ENCODE results near the gene YAF2.

Gene YAF2

DNA sequence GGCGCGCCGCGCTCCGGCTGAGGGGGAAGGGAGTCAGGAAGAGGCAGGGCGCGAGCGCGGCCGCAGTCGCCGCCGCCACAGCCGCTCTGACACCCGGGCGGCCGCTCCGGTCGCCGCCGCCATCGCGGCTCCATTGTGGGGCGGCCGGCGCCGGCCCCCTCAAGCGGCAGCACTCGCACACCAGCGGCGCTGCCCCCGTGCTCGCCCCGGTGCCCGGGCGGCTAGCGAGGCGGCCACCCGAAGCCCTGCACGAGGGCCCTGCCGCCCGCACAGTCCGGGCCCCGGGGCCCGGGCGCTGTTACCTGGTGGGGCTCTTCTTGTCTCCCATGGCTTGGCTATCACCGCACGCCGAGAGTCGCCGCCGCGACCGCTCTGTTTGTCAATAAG lies 202 bp downstream of the YAF2 start:
- peak overlapping the region; percentile 75 for H3K9ac ChIP-seq (ENCODE audit: low read length)
- peak overlapping the region; percentile 91 for H3K4me3 ChIP-seq (ENCODE audit: low read depth, low read length, poor library complexity, severe bottlenecking)

DNA sequence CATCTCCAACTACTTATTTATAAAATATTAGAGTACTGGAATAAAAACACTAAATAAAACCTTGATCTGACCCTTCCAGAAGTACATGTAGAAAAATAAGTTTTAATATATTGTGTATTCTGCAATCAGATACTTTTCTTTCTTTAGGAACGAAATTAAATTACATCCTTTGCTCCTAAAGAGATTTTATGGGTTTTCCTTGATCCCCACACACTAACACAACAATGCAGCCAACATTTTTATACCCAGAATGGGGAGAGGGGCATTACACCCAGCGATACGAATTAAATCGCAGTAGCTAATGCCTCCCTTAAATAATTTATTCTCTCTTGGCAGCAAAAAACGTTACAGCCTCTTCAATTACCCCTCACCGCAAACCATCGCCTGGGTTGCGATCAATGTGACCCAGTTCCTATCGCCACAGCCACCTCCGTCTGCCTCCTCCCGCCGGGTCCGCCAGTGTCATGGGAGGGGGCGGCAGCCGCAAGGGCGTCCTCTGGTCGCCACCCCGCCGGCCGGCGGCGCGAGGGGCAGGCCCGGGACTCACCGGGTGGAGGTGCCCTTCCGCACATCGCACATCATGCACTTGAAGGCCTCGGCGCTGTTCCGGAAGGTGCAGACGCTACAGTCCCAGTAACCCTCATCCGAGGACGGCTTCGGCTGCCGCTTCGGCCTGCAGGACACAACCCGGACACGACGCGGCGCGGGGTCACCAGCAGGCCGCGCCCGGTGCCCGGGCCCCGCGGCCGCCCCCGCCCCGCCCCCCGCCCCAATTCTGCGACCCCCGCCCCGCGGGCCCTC lies 796 bp downstream of the YAF2 start:
- no peaks in the 10 kb centered on the region for H3K9me2 ChIP-seq (ENCODE audit: low read depth, low read length)
- H3K4me1 ChIP-seq (ENCODE audit: insufficient read depth, low read length, severe bottlenecking): peaks cover 37% of the 10 kb centered on the region
- peak overlapping the region; percentile 88 for H3K4me2 ChIP-seq (ENCODE audit: low read length)
- peaks cover 30% of the 10 kb centered on the region for H3K36me3 ChIP-seq (ENCODE audit: insufficient read depth, low read length)
- H3K4me3 ChIP-seq (ENCODE audit: low read depth, low read length, poor library complexity, severe bottlenecking): peak overlapping the region; percentile 91
- H3K9ac ChIP-seq (ENCODE audit: low read length): peak overlapping the region; percentile 80
- no peaks in the 10 kb centered on the region for H4K20me1 ChIP-seq (ENCODE audit: insufficient read depth, low read length)
- TF ChIP-seq, protein P1, sequence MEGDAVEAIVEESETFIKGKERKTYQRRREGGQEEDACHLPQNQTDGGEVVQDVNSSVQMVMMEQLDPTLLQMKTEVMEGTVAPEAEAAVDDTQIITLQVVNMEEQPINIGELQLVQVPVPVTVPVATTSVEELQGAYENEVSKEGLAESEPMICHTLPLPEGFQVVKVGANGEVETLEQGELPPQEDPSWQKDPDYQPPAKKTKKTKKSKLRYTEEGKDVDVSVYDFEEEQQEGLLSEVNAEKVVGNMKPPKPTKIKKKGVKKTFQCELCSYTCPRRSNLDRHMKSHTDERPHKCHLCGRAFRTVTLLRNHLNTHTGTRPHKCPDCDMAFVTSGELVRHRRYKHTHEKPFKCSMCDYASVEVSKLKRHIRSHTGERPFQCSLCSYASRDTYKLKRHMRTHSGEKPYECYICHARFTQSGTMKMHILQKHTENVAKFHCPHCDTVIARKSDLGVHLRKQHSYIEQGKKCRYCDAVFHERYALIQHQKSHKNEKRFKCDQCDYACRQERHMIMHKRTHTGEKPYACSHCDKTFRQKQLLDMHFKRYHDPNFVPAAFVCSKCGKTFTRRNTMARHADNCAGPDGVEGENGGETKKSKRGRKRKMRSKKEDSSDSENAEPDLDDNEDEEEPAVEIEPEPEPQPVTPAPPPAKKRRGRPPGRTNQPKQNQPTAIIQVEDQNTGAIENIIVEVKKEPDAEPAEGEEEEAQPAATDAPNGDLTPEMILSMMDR (IDR thresholded peaks at IDR 0.05; ENCODE audit: low read length): peak; percentile 53; the same call in 1 of the 2 replicates
- no peak for TF ChIP-seq EZH2 (IDR thresholded peaks at IDR 0.05; ENCODE audit: borderline replicate concordance, low read length)
- no peaks in the 10 kb centered on the region for H3K27me3 ChIP-seq (ENCODE audit: insufficient read depth, low read length)
- 0 out of 2 replicates have a peak, but pooled peaks cover 3% of the 10 kb centered on the region for H3F3A ChIP-seq (ENCODE audit: insufficient read depth, low read length)
- H2AFZ ChIP-seq (ENCODE audit: low read length): no peak overlapping the region
- H3K79me2 ChIP-seq (ENCODE audit: insufficient read depth, low read length): peaks cover 40% of the 10 kb centered on the region
- no peaks in the 10 kb centered on the region for H3K9me3 ChIP-seq (ENCODE audit: low read length)
- H3K27ac ChIP-seq (ENCODE audit: low read depth, low read length, poor library complexity, severe bottlenecking): peak overlapping the region; percentile 40

More for the DNA sequence above, 202 bp downstream of the YAF2 start:
- Histone ChIP-seq H3K27me3 (ENCODE audit: insufficient read depth, low read length) (no peaks in the 10 kb centered on the region), H3K4me2 (ENCODE audit: low read length) (peak overlapping the region; percentile 55), H3K9me3 (ENCODE audit: low read length) (no peaks in the 10 kb centered on the region), H3K79me2 (ENCODE audit: insufficient read depth, low read length) (peaks cover 34% of the 10 kb centered on the region), H3K27ac (ENCODE audit: low read depth, low read length, poor library complexity, severe bottlenecking) (peak overlapping the region; percentile 46), H3K9me2 (ENCODE audit: low read depth, low read length) (no peaks in the 10 kb centered on the region), H3K4me1 (ENCODE audit: insufficient read depth, low read length, severe bottlenecking) (peaks cover 32% of the 10 kb centered on the region), H3F3A (ENCODE audit: insufficient read depth, low read length) (no peaks in the 10 kb centered on the region), H4K20me1 (ENCODE audit: insufficient read depth, low read length) (no peaks in the 10 kb centered on the region), H3K36me3 (ENCODE audit: insufficient read depth, low read length) (peaks cover 24% of the 10 kb centered on the region), H2AFZ (ENCODE audit: low read length) (no peak overlapping the region)
- TF ChIP-seq EZH2 (IDR thresholded peaks at IDR 0.05; ENCODE audit: borderline replicate concordance, low read length): no peak
- TF ChIP-seq, protein P1 (IDR thresholded peaks at IDR 0.05; ENCODE audit: low read length): no peak

DNA sequence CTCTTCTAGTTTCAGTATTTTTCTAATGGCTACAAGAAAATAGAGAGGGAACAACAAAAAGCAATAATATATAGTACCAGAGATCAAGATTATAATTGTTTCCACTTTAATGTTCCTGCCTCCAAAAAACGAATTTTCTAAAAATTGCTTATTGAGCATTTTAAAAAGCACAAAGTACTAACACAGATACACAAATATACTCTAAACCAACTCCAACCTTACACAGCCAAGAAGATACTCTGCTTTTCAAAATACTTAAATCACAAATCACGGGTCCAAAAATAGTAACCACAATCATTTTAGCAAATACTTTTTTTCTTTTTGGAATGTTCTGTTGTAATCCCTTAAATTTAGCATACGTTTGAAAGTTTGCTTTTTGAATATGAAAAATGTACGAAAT lies 2.0 kb downstream of the YAF2 start:
- TF ChIP-seq, protein P1 (IDR thresholded peaks at IDR 0.05; ENCODE audit: low read length): no peak
- no peak for TF ChIP-seq EZH2 (IDR thresholded peaks at IDR 0.05; ENCODE audit: borderline replicate concordance, low read length)
- H3F3A ChIP-seq (ENCODE audit: insufficient read depth, low read length): 0 out of 2 replicates have a peak, but pooled peaks cover 3% of the 10 kb centered on the region
- peak overlapping the region; percentile 30 for H3K27ac ChIP-seq (ENCODE audit: low read depth, low read length, poor library complexity, severe bottlenecking)
- no peaks in the 10 kb centered on the region for H3K9me2 ChIP-seq (ENCODE audit: low read depth, low read length)
- H2AFZ ChIP-seq (ENCODE audit: low read length): no peak overlapping the region
- peaks cover 40% of the 10 kb centered on the region for H3K36me3 ChIP-seq (ENCODE audit: insufficient read depth, low read length)
- peaks cover 43% of the 10 kb centered on the region for H3K4me1 ChIP-seq (ENCODE audit: insufficient read depth, low read length, severe bottlenecking)
- H3K27me3 ChIP-seq (ENCODE audit: insufficient read depth, low read length): no peaks in the 10 kb centered on the region
- peak overlapping the region; percentile 91 for H3K4me3 ChIP-seq (ENCODE audit: low read depth, low read length, poor library complexity, severe bottlenecking)
- H3K9me3 ChIP-seq (ENCODE audit: low read length): no peaks in the 10 kb centered on the region
- peak overlapping the region; percentile 80 for H3K9ac ChIP-seq (ENCODE audit: low read length)
- H3K79me2 ChIP-seq (ENCODE audit: insufficient read depth, low read length): peaks cover 52% of the 10 kb centered on the region
- no peaks in the 10 kb centered on the region for H4K20me1 ChIP-seq (ENCODE audit: insufficient read depth, low read length)
- H3K4me2 ChIP-seq (ENCODE audit: low read length): peak overlapping the region; percentile 88

All from OCI-LY1 (cell line).